GM19463 (cell line): ENCODE data around the gene IL10RA.
"Not testable (repeated sequence)": the region's sequence is repeated elsewhere in the genome, so short reads cannot be mapped to it uniquely, and the experiment has no call there.

ENCODE experiments used
- ATAC-seq: cut with Tn5 transposase; IDR thresholded peaks from one replicate; pipeline ENCODE4 v1.9.1; 2021; ENCODE audit warnings: mild to moderate bottlenecking, moderate library complexity; ENCODE audit not compliant: unreplicated experiment

IL10RA gene

GRCh38 chr11:117985953-117986887, at the start of gene IL10RA:
TSS of gene IL10RA (plus strand) at chr11:117986394. CDS start at chr11:117986468, 74 bp downstream.
- peak; percentile 87 for ATAC-seq

- ATAC-seq, result no peak
Measured at GRCh38 chr11:117936973-117937372, 49.2 kb upstream of the IL10RA start.

GRCh38 chr11:117940736-117941135, 45.5 kb upstream of the IL10RA start:
- no peak for ATAC-seq

GRCh38 chr11:117941163-117941707, 45.0 kb upstream of the IL10RA start:
- no peak for ATAC-seq

GRCh38 chr11:117941976-117942654, 44.1 kb upstream of the IL10RA start:
- ATAC-seq, result no peak

GRCh38 chr11:117944554-117944953, 41.6 kb upstream of the IL10RA start:
- peak; percentile 45 for ATAC-seq

GRCh38 chr11:117945047-117945810, 41.0 kb upstream of the IL10RA start:
- ATAC-seq, result no peak

GRCh38 chr11:117946156-117946841, 39.9 kb upstream of the IL10RA start:
- ATAC-seq, result no peak

GRCh38 chr11:117946842-117947526, 39.2 kb upstream of the IL10RA start:
- peak; percentile 43 for ATAC-seq

- not testable (repeated sequence) for ATAC-seq
Measured at GRCh38 chr11:117947751-117948150, 38.4 kb upstream of the IL10RA start.

- ATAC-seq, result not testable (repeated sequence)
Measured at GRCh38 chr11:117948466-117948865, 37.7 kb upstream of the IL10RA start.

- ATAC-seq, result no peak
Measured at GRCh38 chr11:117949062-117949461, 37.1 kb upstream of the IL10RA start.

- no peak for ATAC-seq
Measured at GRCh38 chr11:117950301-117950700, 35.9 kb upstream of the IL10RA start.

- ATAC-seq, result no peak
Measured at GRCh38 chr11:117950993-117951961, 34.9 kb upstream of the IL10RA start.

GRCh38 chr11:117953024-117953671, 33.0 kb upstream of the IL10RA start:
- no peak for ATAC-seq

- no peak for ATAC-seq
Measured at GRCh38 chr11:117958949-117959348, 27.2 kb upstream of the IL10RA start.

GRCh38 chr11:117959438-117960149, 26.6 kb upstream of the IL10RA start:
- ATAC-seq, result no peak
